Spleen (tissue), 11 donors: ENCODE measurements around the gene COX4I2. TPM values are rescaled to one million over a fixed set of nuclear protein-coding genes. Genes with fewer than 3 reads are reported as not detected.
A peak's percentile ranks its signal among the peaks of the same experiment; 100 is the strongest.

ENCODE experiments used
- DNase-seq: peaks from one replicate; pipeline ENCODE4 v3.0.0-alpha.2; 2020
- H3K27ac ChIP-seq, 8 donors: fragments of 200-600 bp; sonication (generic) in 7 of 8; 1 replicate in 4 of 8; 2 replicates in 4 of 8; pipeline versions ENCODE4 v1.5.0 to v1.8.0; 2016 to 2021; ENCODE audit warnings: inconsistent platforms in 4 of 8, mild to moderate bottlenecking in 4 of 8, moderate library complexity in 1 of 8
- H3K27me3 ChIP-seq, 7 donors: fragments of 200-600 bp; sonication (generic) in 6 of 7; replicated peaks in 1 of 7; 1 replicate in 4 of 7; 2 replicates in 3 of 7; pipeline versions ENCODE4 v1.5.0 to v1.8.0; 2016 to 2021; ENCODE audit warnings: inconsistent platforms in 3 of 7, mild to moderate bottlenecking in 1 of 7
- H3K36me3 ChIP-seq, 6 donors: fragments of 200-600 bp; sonication (generic) in 5 of 6; 1 replicate in 4 of 6; 2 replicates in 2 of 6; pipeline versions ENCODE4 v1.5.0 to v1.8.0; 2016 to 2021; ENCODE audit warnings: inconsistent platforms in 2 of 6
- H3K4me1 ChIP-seq, 6 donors: fragments of 200-600 bp; sonication (generic) in 5 of 6; 1 replicate in 3 of 6; 2 replicates in 3 of 6; pipeline versions ENCODE4 v1.5.0 to v1.8.0; 2016 to 2021; ENCODE audit warnings: inconsistent platforms in 3 of 6
- H3K4me3 ChIP-seq, 8 donors: fragments of 200-600 bp; sonication (generic) in 7 of 8; 1 replicate in 4 of 8; 2 replicates in 4 of 8; pipeline versions ENCODE4 v1.5.0 to v1.8.0; 2016 to 2021; ENCODE audit warnings: inconsistent platforms in 4 of 8, mild to moderate bottlenecking in 4 of 8, moderate library complexity in 2 of 8
- H3K9me3 ChIP-seq, 8 donors: fragments of 200-600 bp; sonication (generic) in 7 of 8; 1 replicate in 4 of 8; 2 replicates in 4 of 8; pipeline versions ENCODE4 v1.5.0 to v1.8.0; 2016 to 2021; ENCODE audit warnings: inconsistent platforms in 4 of 8
- CTCF ChIP-seq, 11 experiments: fragments of 200-600 bp in 7 of 11; fragments of 450-650 bp in 4 of 11; sonication (generic) in 4 of 11; IDR thresholded peaks in 8 of 11; conservative IDR thresholded peaks in 3 of 11; 1 replicate in 7 of 11; 2 replicates in 4 of 11; pipeline versions ENCODE4 v1.4.0 to v1.8.0; 2016 to 2021; ENCODE audit warnings: antibody characterized with exemption in 11 of 11, inconsistent platforms in 4 of 11, mild to moderate bottlenecking in 1 of 11
- POLR2A ChIP-seq, 3 donors: fragments of 450-650 bp; IDR thresholded peaks; one replicate each; pipeline ENCODE4 v1.5.1; 2017; ENCODE audit warnings: antibody characterized with exemption in 3 of 3, mild to moderate bottlenecking in 1 of 3
- POLR2AphosphoS5 ChIP-seq, 3 donors: sonication (generic); formaldehyde crosslinking; IDR thresholded peaks; one replicate each; pipeline ENCODE4 v1.5.1; 2017; ENCODE audit warnings: antibody characterized with exemption in 3 of 3
- WGBS, 5 donors: extraction: QIAGEN DNeasy Blood & Tissue Kit in 3 of 5; methylation state at CpG; one replicate each; pipeline versions ENCODE4 v1.1.5 to v1.1.7; 2013 to 2018; 5-methylcytosine and 5-hydroxymethylcytosine counted together
- intact Hi-C: fragments of 100-400 bp; cut with DNase I; formaldehyde crosslinking; loops from one replicate; pipeline ENCODE4 v1.15.0; 2023; ENCODE audit warnings: low total_unique reads
- polyA plus RNA-seq, 3 donors: library from polyadenylated mRNA; stranded (reverse); fragments of 200-250 nt; gene quantifications; one replicate each; pipeline ENCODE4 v1.2.1, GENCODE V29; 2013
- total RNA-seq, 7 donors: library from RNA; depleted of rRNA in 3 of 7; stranded (reverse); fragments of >200 nt in 3 of 7; fragmentation: NEBNext Ultra II Directional in 4 of 7; extraction: Animal tissue kit (Norgen Biotek cat#: 25700) in 4 of 7; gene quantifications; one replicate each; pipeline versions ENCODE4 v1.1.0 to v1.2.1, GENCODE V29; 2016 to 2021
- donor health status: healthy with polysubstance abuse.
- donor health status: DM: no; HTN: no; CAD: no; lungs with moderate emphysema.
- donor health status: DM: no; HTN: no; CAD: no.
- donor health status: Bipolar disorder and iron deficiency.
- donor health status: healthy.
- donor health status: DM: no; HTN: no; CAD: no.
- donor health status: DM: yes; HTN: yes; CAD: no.

COX4I2 gene
- total and polyA plus RNA-seq, 10 donors: 1.1 to 4.6 (median 1.7) TPM; not detected in 4

- peak overlapping the region in 2 of 8 donors; percentile 23 to 36 for H3K27ac ChIP-seq
- TF ChIP-seq POLR2AphosphoS5 (IDR thresholded peaks at IDR 0.05) (no peak), POLR2A (IDR thresholded peaks at IDR 0.05) (no peak), CTCF (IDR thresholded peaks at IDR 0.05 in 8 of 11, conservative IDR thresholded peaks at IDR 0.05 in 3 of 11) (no peak)
- peaks cover 0 to 94% (median 13%) of the 10 kb centered on the region in 6 donors for H3K36me3 ChIP-seq
- intact Hi-C loops: no loop called here
- H3K27me3 ChIP-seq: no peaks in the 10 kb centered on the region
- WGBS, 5 donors: 81 to 90% (median 88%) methylated on average over 5 of the region's 5 CpGs
- H3K4me1 ChIP-seq: peaks cover 26 to 95% (median 65%) of the 10 kb centered on the region in 6 donors
- no peaks in the 10 kb centered on the region for H3K9me3 ChIP-seq
- H3K4me3 ChIP-seq: no peak overlapping the region
- DNase-seq: peak; percentile 15
These were observed 51.4 kb downstream of the COX4I2 start for GRCh38 chr20:31689141-31689540.

GRCh38 chr20:31690124-31690666, 52.5 kb downstream of the COX4I2 start:
- H3K4me3 ChIP-seq: no peak overlapping the region
- no peak for DNase-seq
- no peak for TF ChIP-seq CTCF (IDR thresholded peaks at IDR 0.05 in 8 of 11, conservative IDR thresholded peaks at IDR 0.05 in 3 of 11)
- TF ChIP-seq POLR2A (IDR thresholded peaks at IDR 0.05): no peak
- TF ChIP-seq POLR2AphosphoS5 (IDR thresholded peaks at IDR 0.05): no peak
- H3K36me3 ChIP-seq: peaks cover 0 to 88% (median 13%) of the 10 kb centered on the region in 6 donors
- no peaks in the 10 kb centered on the region for H3K27me3 ChIP-seq
- peak overlapping the region in 2 of 8 donors; percentile 23 to 79 for H3K27ac ChIP-seq
- H3K9me3 ChIP-seq: no peaks in the 10 kb centered on the region
- intact Hi-C loops: no loop called here
- 90 to 94% (median 93%) methylated on average over 3 of the region's 3 CpGs for WGBS, 5 donors
- peaks cover 26 to 95% (median 65%) of the 10 kb centered on the region in 6 donors for H3K4me1 ChIP-seq

- Histone ChIP-seq H3K4me1 (peaks cover 24 to 95% (median 66%) of the 10 kb centered on the region in 6 donors), H3K27me3 (no peaks in the 10 kb centered on the region), H3K9me3 (no peaks in the 10 kb centered on the region), H3K36me3 (peaks cover 0 to 85% (median 18%) of the 10 kb centered on the region in 6 donors), H3K4me3 (no peak overlapping the region), H3K27ac (peak overlapping the region in 5 of 8 donors; percentile 36 to 79 (median 45))
- 6 to 31% (median 9%) methylated on average over 1 of the region's 1 CpG for WGBS, 5 donors
- no peak for TF ChIP-seq POLR2AphosphoS5 (IDR thresholded peaks at IDR 0.05)
- TF ChIP-seq POLR2A (IDR thresholded peaks at IDR 0.05): no peak
- TF ChIP-seq CTCF (IDR thresholded peaks at IDR 0.05 in 8 of 11, conservative IDR thresholded peaks at IDR 0.05 in 3 of 11): no peak
- no peak for DNase-seq
- intact Hi-C loops: no loop called here
These were observed 54.0 kb downstream of the COX4I2 start for GRCh38 chr20:31691646-31692275.

GRCh38 chr20:31693402-31693801, 55.7 kb downstream of the COX4I2 start:
- no peak overlapping the region for H3K4me3 ChIP-seq
- intact Hi-C loops: no loop called here
- TF ChIP-seq CTCF (IDR thresholded peaks at IDR 0.05 in 8 of 11, conservative IDR thresholded peaks at IDR 0.05 in 3 of 11) (no peak), POLR2A (IDR thresholded peaks at IDR 0.05) (no peak), POLR2AphosphoS5 (IDR thresholded peaks at IDR 0.05) (no peak)
- H3K9me3 ChIP-seq: no peaks in the 10 kb centered on the region
- H3K4me1 ChIP-seq: peaks cover 27 to 95% (median 70%) of the 10 kb centered on the region in 6 donors
- no peaks in the 10 kb centered on the region for H3K27me3 ChIP-seq
- WGBS, 5 donors: 81 to 93% (median 86%) methylated on average over 6 of the region's 6 CpGs
- peaks cover 0 to 84% (median 14%) of the 10 kb centered on the region in 6 donors for H3K36me3 ChIP-seq
- peak overlapping the region in 4 of 8 donors; percentile 37 to 86 (median 68) for H3K27ac ChIP-seq
- DNase-seq: no peak
